T-helper 22 cell (primary cell): ENCODE measurements around the gene NOMO2.
"Not testable (repeated sequence)": the region's sequence is repeated elsewhere in the genome, so short reads cannot be mapped to it uniquely, and the experiment has no call there.

ENCODE experiments used
- DNase-seq: peaks from one replicate; pipeline ENCODE4 v3.0.0-alpha.2; 2020; ENCODE audit warnings: low read depth

Gene NOMO2, protein sequence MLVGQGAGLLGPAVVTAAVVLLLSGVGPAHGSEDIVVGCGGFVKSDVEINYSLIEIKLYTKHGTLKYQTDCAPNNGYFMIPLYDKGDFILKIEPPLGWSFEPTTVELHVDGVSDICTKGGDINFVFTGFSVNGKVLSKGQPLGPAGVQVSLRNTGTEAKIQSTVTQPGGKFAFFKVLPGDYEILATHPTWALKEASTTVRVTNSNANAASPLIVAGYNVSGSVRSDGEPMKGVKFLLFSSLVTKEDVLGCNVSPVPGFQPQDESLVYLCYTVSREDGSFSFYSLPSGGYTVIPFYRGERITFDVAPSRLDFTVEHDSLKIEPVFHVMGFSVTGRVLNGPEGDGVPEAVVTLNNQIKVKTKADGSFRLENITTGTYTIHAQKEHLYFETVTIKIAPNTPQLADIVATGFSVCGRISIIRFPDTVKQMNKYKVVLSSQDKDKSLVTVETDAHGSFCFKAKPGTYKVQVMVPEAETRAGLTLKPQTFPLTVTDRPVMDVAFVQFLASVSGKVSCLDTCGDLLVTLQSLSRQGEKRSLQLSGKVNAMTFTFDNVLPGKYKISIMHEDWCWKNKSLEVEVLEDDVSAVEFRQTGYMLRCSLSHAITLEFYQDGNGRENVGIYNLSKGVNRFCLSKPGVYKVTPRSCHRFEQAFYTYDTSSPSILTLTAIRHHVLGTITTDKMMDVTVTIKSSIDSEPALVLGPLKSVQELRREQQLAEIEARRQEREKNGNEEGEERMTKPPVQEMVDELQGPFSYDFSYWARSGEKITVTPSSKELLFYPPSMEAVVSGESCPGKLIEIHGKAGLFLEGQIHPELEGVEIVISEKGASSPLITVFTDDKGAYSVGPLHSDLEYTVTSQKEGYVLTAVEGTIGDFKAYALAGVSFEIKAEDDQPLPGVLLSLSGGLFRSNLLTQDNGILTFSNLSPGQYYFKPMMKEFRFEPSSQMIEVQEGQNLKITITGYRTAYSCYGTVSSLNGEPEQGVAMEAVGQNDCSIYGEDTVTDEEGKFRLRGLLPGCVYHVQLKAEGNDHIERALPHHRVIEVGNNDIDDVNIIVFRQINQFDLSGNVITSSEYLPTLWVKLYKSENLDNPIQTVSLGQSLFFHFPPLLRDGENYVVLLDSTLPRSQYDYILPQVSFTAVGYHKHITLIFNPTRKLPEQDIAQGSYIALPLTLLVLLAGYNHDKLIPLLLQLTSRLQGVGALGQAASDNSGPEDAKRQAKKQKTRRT

DNA sequence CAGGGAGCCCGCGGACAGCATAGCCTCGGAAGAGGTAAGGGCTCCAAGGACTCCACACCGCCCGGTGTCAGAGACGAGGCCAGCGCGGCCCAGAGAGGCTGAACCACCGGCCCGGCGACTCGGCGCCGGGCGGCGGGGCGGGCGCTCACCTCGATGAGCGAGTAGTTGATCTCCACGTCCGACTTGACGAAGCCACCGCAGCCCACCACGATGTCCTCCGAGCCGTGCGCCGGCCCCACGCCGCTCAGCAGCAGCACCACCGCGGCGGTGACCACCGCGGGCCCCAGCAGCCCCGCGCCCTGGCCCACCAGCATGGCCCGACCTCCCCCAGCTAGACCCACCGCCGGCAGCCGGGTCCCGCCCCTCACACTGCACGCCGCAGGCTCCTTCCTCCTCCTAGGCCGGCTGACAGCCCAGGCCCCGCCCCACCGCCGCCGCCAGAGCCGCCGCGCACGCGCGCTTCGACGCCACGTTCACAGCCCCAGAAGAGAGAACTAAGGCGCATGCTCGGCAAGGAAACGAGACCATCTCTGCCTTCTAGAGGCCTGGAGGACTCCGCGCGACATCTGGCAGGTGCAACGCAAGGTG is at the start of gene NOMO2:
TSS of gene NOMO2 (minus strand) at position 371 of the 588 bp plus-strand sequence. CDS start at position 314, 57 bp downstream.
- peak; percentile 85 for DNase-seq

- DNase-seq = not testable (repeated sequence)
These were observed 48.4 kb upstream of the NOMO2 start for GRCh38 chr16:18610147-18610803.

GRCh38 chr16:18608271-18608670 is 46.4 kb upstream of the NOMO2 start:
- DNase-seq = not testable (repeated sequence)

- not testable (repeated sequence) for DNase-seq
These were observed 41.8 kb upstream of the NOMO2 start for GRCh38 chr16:18603572-18604246.

GRCh38 chr16:18598582-18598981 is 36.7 kb upstream of the NOMO2 start:
- DNase-seq = not testable (repeated sequence)

- DNase-seq = not testable (repeated sequence)
These were observed 35.8 kb upstream of the NOMO2 start for GRCh38 chr16:18597734-18598133.

- not testable (repeated sequence) for DNase-seq
These were observed 35.4 kb upstream of the NOMO2 start for GRCh38 chr16:18597319-18597718.

- DNase-seq = not testable (repeated sequence)
These were observed 33.9 kb upstream of the NOMO2 start for GRCh38 chr16:18595796-18596195.

DNA sequence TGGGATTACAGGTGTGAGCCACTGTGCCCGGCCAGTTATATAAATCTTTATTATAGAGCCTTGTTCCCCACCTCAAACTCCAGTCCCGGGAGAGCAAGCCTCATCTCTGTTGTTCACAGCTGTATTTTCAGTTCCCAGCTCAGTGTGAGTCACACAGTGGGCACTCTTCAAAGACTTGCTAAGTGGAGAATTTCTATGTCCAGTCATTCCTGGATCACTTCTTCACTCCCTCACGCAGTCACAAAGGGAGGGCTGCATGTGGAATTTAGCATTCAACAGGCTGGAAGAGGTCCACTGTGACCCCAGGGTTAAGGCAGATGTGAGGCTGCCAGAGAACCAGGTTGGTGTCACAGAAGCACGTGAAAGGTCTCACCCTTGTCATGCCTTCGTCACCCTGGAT is 33.0 kb upstream of the NOMO2 start:
- not testable (repeated sequence) for DNase-seq

- not testable (repeated sequence) for DNase-seq
These were observed 32.0 kb upstream of the NOMO2 start for GRCh38 chr16:18593904-18594303.

DNA sequence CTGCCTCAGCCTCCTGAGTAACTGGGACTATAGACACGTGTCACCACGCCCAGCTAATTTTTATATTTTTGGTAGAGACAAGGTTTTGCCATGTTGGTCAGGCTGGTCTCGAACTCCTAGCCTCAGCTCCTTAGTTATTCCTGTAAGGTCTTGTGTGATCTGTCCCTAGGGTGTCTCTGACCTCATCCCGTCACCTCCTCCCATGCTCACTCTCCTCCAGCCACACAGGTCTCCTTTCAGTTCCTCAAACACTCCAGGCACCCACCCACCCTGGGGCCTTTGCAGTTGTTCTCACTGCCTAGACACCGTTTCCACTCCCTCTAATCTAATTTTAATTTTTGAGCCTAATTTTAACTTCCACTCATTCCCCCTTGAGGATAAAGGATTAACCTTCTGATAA is 31.1 kb upstream of the NOMO2 start:
- DNase-seq = not testable (repeated sequence)

GRCh38 chr16:18591908-18592307 is 30.0 kb upstream of the NOMO2 start:
- not testable (repeated sequence) for DNase-seq

DNA sequence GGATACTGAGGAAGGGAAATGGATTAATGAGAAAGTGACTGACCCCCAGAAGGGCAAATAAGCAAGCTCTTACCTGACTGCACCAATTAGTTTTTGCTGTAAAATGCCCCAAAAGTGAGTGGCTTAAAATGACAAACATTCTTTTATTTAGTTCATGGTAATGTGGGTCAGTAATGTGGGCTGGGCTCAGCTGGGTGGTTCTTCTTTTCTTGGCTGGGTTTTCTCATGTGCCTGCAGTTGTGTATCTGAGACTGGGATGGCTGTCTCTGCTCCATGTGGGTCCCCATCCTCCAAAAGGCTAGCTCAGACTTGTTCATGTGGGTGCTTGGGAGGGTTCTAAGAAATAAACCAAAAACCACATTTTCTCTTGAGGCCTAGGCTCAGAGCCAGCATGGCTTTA is 29.5 kb upstream of the NOMO2 start:
- DNase-seq = not testable (repeated sequence)

- DNase-seq = not testable (repeated sequence)
These were observed 27.9 kb upstream of the NOMO2 start for GRCh38 chr16:18589806-18590205.

DNA sequence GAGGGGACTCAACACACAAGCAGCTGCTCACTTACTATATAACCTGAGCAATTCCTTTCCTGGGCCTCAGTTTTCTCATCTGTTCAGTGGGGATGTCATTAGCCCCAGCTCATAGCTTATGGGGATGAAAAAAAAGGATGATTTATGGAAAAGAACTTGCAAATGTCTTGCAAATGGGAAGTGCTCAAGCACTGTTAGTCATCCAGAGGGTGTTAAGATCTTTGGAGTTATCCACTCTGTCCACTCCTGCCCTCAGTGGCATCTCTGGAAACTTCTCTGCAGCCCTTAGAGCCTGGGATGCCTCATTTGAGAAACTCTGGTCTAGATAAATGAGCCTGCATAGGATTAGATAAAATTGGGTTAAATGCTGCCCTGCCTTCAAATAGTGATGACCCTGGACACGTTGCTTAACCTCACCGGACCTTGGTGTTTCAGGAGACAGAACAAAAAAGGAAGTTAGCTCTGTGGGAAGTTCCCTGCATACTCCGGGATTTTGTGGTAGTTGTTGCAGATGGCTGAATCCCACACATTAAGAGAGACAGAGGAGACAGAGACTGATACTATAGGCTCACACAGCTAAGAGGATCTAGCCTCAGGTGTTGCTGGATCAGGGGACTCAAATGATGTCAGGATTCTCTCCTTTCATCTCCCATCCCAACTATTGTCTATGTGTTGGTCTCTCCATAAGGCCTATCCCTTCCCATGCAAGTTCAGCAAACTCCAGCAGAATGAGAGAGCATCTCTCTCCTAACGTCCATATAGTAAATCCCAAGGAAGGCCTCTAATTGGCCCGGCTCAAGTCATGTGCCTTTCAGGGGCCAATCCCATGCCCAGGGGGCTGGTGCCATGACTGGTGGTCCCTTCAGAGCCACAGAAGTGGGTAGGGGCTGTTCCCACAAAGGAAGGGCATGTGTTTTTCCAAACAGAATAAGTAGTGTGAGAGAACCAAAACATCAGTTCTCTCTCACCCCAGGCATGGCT is 25.0 kb upstream of the NOMO2 start:
- not testable (repeated sequence) for DNase-seq

DNA sequence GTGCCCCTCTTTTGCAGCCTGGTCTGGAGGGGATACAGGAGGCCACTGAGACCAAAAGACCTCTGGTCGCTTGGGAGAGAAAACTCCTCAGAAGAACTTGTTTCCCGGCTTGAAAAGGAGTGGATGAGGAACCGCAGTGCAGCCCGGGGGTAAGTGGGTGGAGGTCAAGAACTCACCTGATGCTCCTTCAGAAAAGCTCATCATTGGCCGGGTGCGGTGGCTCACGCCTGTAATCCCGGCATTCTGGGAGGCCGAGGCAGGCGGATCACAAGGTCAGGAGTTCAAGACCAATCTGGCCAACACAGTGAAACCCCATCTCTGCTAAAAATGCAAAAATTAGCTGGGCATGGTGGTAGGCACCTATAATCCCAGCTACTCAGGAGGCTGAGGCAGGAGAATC is 23.9 kb upstream of the NOMO2 start:
- DNase-seq = not testable (repeated sequence)

GRCh38 chr16:18582902-18583301 is 21.0 kb upstream of the NOMO2 start:
- no peak for DNase-seq

- DNase-seq = not testable (repeated sequence)
These were observed 18.5 kb upstream of the NOMO2 start for GRCh38 chr16:18580396-18580795.

GRCh38 chr16:18579261-18579660 is 17.4 kb upstream of the NOMO2 start:
- DNase-seq = not testable (repeated sequence)
